B cell (primary cell): ENCODE results near the gene S100PBP. TPM values are rescaled to one million over a fixed set of nuclear protein-coding genes. Genes with fewer than 3 reads are reported as not detected.

Experiments
- ATAC-seq: fragments of 200-7000 bp; cut with Tn5 transposase; one replicate; pipeline ENCODE4 v1.10.0; 2021; ENCODE audit warnings: low read depth, mild to moderate bottlenecking, moderate number of reproducible peaks, moderate library complexity
- CTCF ChIA-PET: fragments of 350-600 bp; sonication (Branson Sonifier 250); formaldehyde crosslinking; loops from one replicate; lab custom pipeline; 2021; ENCODE audit warnings: antibody characterized with exemption, inconsistent platforms; lab: Charles Lee
- POLR2A ChIA-PET: fragments of 350-600 bp; sonication (Branson Sonifier 250); formaldehyde crosslinking; loops from one replicate; lab custom pipeline; 2021; ENCODE audit warnings: antibody characterized with exemption; lab: Charles Lee
- DNase-seq: peaks from one replicate; pipeline ENCODE4 v3.0.0; 2013
- H2AFZ ChIP-seq: 2 replicates; pipeline ENCODE4 v1.6.1; 2012; ENCODE audit warnings: mild to moderate bottlenecking, low read depth, low read length; ENCODE audit not compliant: insufficient read depth, poor library complexity, severe bottlenecking
- H3K27ac ChIP-seq, 2 donors: 1 replicate in 1 of 2; 2 replicates in 1 of 2; pipeline ENCODE4 v1.5.1; 2012 to 2013; ENCODE audit warnings: low read length in 2 of 2, mild to moderate bottlenecking in 2 of 2, moderate library complexity in 1 of 2
- H3K27me3 ChIP-seq, 4 experiments: fragments of 200-600 bp in 1 of 4; sonication (generic) in 1 of 4; replicated peaks in 1 of 4; 1 replicate in 2 of 4; 2 replicates in 2 of 4; pipeline versions ENCODE4 v1.6.1 to v1.7.0; 2013 to 2016; ENCODE audit warnings: low read length in 3 of 4, mild to moderate bottlenecking in 2 of 4, mixed read lengths in 1 of 4, moderate library complexity in 1 of 4; ENCODE audit not compliant: insufficient read depth in 4 of 4, control insufficient read depth in 3 of 4; ENCODE audit errors: control extremely low read depth in 1 of 4
- H3K36me3 ChIP-seq, 2 experiments: replicated peaks in 1 of 2; 1 replicate in 1 of 2; 2 replicates in 1 of 2; pipeline versions ENCODE4 v1.6.1 to v1.7.1; 2013; ENCODE audit warnings: low read length in 1 of 2; ENCODE audit not compliant: insufficient read depth in 2 of 2, control insufficient read depth in 1 of 2; ENCODE audit errors: control extremely low read depth in 1 of 2, extremely low read depth in 1 of 2
- H3K4me1 ChIP-seq, 2 donors: fragments of 200-600 bp in 1 of 2; sonication (generic) in 1 of 2; 1 replicate in 1 of 2; 2 replicates in 1 of 2; pipeline versions ENCODE4 v1.5.1 to v1.6.1; 2013 to 2017; ENCODE audit warnings: low read length in 2 of 2; ENCODE audit not compliant: control insufficient read depth in 2 of 2, insufficient read depth in 2 of 2
- H3K4me2 ChIP-seq: replicated peaks from 2 replicates; pipeline ENCODE3; 2012; ENCODE audit warnings: mild to moderate bottlenecking, low read depth, low read length; ENCODE audit not compliant: poor library complexity, severe bottlenecking
- H3K4me3 ChIP-seq, 5 experiments: fragments of 200-600 bp in 1 of 5; sonication (generic) in 1 of 5; 1 replicate in 3 of 5; 2 replicates in 2 of 5; pipeline versions ENCODE4 v1.5.1 to v1.7.0; 2011 to 2016; ENCODE audit warnings: low read length in 4 of 5, mild to moderate bottlenecking in 4 of 5, low read depth in 2 of 5, control low read depth in 1 of 5, moderate library complexity in 1 of 5; ENCODE audit not compliant: insufficient read depth in 1 of 5; ENCODE audit errors: control extremely low read depth in 1 of 5, extremely low read depth in 1 of 5
- H3K79me2 ChIP-seq: fragments of 200-600 bp; sonication (generic); one replicate; pipeline ENCODE4 v1.6.0; 2016; ENCODE audit warnings: low read length; ENCODE audit not compliant: control insufficient read depth, insufficient read depth
- H3K9ac ChIP-seq: fragments of 200-600 bp; sonication (generic); 2 replicates; pipeline ENCODE4 v1.6.1; 2017; ENCODE audit warnings: mild to moderate bottlenecking, low read length, moderate library complexity
- H3K9me3 ChIP-seq, 3 donors: one replicate each; pipeline versions ENCODE4 v1.6.1 to v1.7.1; 2013; ENCODE audit warnings: low read length in 2 of 3; ENCODE audit not compliant: control insufficient read depth in 2 of 3, insufficient read depth in 1 of 3; ENCODE audit errors: control extremely low read depth in 1 of 3
- H4K20me1 ChIP-seq: 2 replicates; pipeline ENCODE4 v1.6.0; 2012; ENCODE audit warnings: mild to moderate bottlenecking, low read length; ENCODE audit not compliant: insufficient read depth, control insufficient read depth, poor library complexity, severe bottlenecking
- H3K27ac Mint-ChIP-seq: one replicate; pipeline ENCODE4 v1.8.0; 2021; ENCODE audit warnings: mixed read lengths
- H3K27me3 Mint-ChIP-seq: one replicate; pipeline ENCODE4 v1.8.0; 2021; ENCODE audit warnings: mixed read lengths
- H3K4me1 Mint-ChIP-seq: one replicate; pipeline ENCODE4 v1.8.0; 2021; ENCODE audit warnings: mixed read lengths
- H3K4me3 Mint-ChIP-seq: one replicate; pipeline ENCODE4 v1.8.0; 2021; ENCODE audit warnings: mixed read lengths
- H3K9me3 Mint-ChIP-seq: one replicate; pipeline ENCODE4 v1.8.0; 2022; ENCODE audit warnings: mixed read lengths; ENCODE audit not compliant: insufficient read depth
- CTCF ChIP-seq: fragments of 200-600 bp; IDR thresholded peaks from one replicate; pipeline ENCODE4 v1.8.0; 2022; ENCODE audit warnings: antibody characterized with exemption, mild to moderate bottlenecking
- EZH2 ChIP-seq: IDR thresholded peaks from 2 replicates; pipeline ENCODE4 v1.6.1; 2012; ENCODE audit warnings: borderline replicate concordance, low read depth, mild to moderate bottlenecking, moderate library complexity, low read length; ENCODE audit not compliant: insufficient read depth, poor library complexity, severe bottlenecking
- WGBS: methylation state at CpG from one replicate; pipeline ENCODE4 v1.1.5; 2013; ENCODE audit warnings: missing lambda C conversion rate; ENCODE audit not compliant: insufficient coverage; 5-methylcytosine and 5-hydroxymethylcytosine counted together
- intact Hi-C: fragments of 100-400 bp; cut with micrococcal nuclease; formaldehyde crosslinking; loops from one replicate; pipeline ENCODE4 v1.10.0; 2022
- polyA plus RNA-seq: library from polyadenylated mRNA; depleted of rRNA; stranded (reverse); fragments of >200 nt; gene quantifications from 2 replicates; pipeline ENCODE4 v1.2.3, GENCODE V29; 2012
- total RNA-seq, 2 donors: library from RNA; stranded (reverse); fragments of 120-200 nt in 1 of 2; gene quantifications; 1 replicate in 1 of 2; 2 replicates in 1 of 2; pipeline versions ENCODE4 v1.2.3 to v1.2.4, GENCODE V29; 2013 to 2022

The S100PBP gene
- total and polyA plus RNA-seq, 2 donors (not counting 1 experiment from before 2014, with no cell fraction given): 32.5 to 94.1 TPM

- Mint-ChIP-seq H3K4me1 (peaks cover 20% of the 10 kb centered on the region), H3K9me3 (no peaks in the 10 kb centered on the region), H3K27me3 (peaks cover 77% of the 10 kb centered on the region), H3K27ac (no peak overlapping the region), H3K4me3 (no peak overlapping the region)
- Histone ChIP-seq H3K79me2 (no peaks in the 10 kb centered on the region), H3K27ac (no peak overlapping the region), H3K4me3 (no peak overlapping the region), H2AFZ (no peak overlapping the region), H3K4me1 (peaks cover 15 to 18% of the 10 kb centered on the region in 2 donors), H4K20me1 (no peaks in the 10 kb centered on the region), H3K27me3 (peaks cover 0 to 80% (median 41%) of the 10 kb centered on the region in 4 experiments), H3K36me3 (no peaks in the 10 kb centered on the region), H3K9ac (no peak overlapping the region), H3K4me2 (no peak overlapping the region), H3K9me3 (peaks cover 0 to 17% (median 0%) of the 10 kb centered on the region in 3 donors)
- TF ChIP-seq CTCF: no peak
- no peak for TF ChIP-seq EZH2
- DNase-seq (no peak), ATAC-seq (no peak)
- 71% methylated on average over 2 of the region's 3 CpGs for WGBS
- CTCF ChIA-PET: interaction anchor here (2.5 kb wide), 1 partner anchor 12 kb away, joined by 8 read pairs; no protein-coding TSS in a partner anchor
- intact Hi-C loops: no loop called here
- POLR2A ChIA-PET: no interaction called here
Observed at GRCh38 chr1:32888134-32888533, 70.7 kb downstream of the S100PBP start.

- Histone ChIP-seq H4K20me1 (no peaks in the 10 kb centered on the region), H3K79me2 (no peaks in the 10 kb centered on the region), H3K4me1 (peaks cover 22 to 26% of the 10 kb centered on the region in 2 donors), H3K9ac (no peak overlapping the region), H2AFZ (no peak overlapping the region), H3K9me3 (peaks cover 0 to 17% (median 0%) of the 10 kb centered on the region in 3 donors), H3K4me2 (no peak overlapping the region), H3K36me3 (no peaks in the 10 kb centered on the region), H3K4me3 (no peak overlapping the region), H3K27me3 (peaks cover 0 to 87% (median 45%) of the 10 kb centered on the region in 4 experiments), H3K27ac (no peak overlapping the region)
- 95% methylated on average over 21 of the region's 24 CpGs for WGBS
- TF ChIP-seq EZH2 (no peak), CTCF (no peak)
- Mint-ChIP-seq H3K27me3 (peaks cover 77% of the 10 kb centered on the region), H3K27ac (no peak overlapping the region), H3K9me3 (no peaks in the 10 kb centered on the region), H3K4me1 (peaks cover 26% of the 10 kb centered on the region), H3K4me3 (no peak overlapping the region)
- ATAC-seq (no peak), DNase-seq (no peak)
- intact Hi-C loops: no loop called here
- ChIA-PET CTCF (no interaction called here), POLR2A (no interaction called here)
Observed at GRCh38 chr1:32888677-32889420, 71.4 kb downstream of the S100PBP start.
